MCF 10A (cell line): ENCODE data around the gene GZF1. TPM values are rescaled to one million over a fixed set of nuclear protein-coding genes. Genes with fewer than 3 reads are reported as not detected.

Source experiments
- BruUV-seq: library from RNA; stranded (reverse); fragments of 400-500 nt; replicated peaks from 2 replicates; lab custom pipeline; 2021; lab: Mats Ljungman, UMichigan
- CTCF ChIA-PET: fragments of 300-600 bp; sonication (Branson Sonifier 250); formaldehyde crosslinking; extraction: SDS; loops from one replicate; lab custom pipeline; 2021; ENCODE audit warnings: antibody characterized with exemption, inconsistent platforms; lab: Yijun Ruan, JAX
- POLR2A ChIA-PET: fragments of 300-600, 350-650 bp; sonication (Branson Sonifier 250); formaldehyde crosslinking; extraction: SDS; loops from one replicate; lab custom pipeline; 2020; ENCODE audit warnings: antibody characterized with exemption, inconsistent platforms; lab: Yijun Ruan, JAX
- DNase-seq: peaks from one replicate; pipeline ENCODE4 v3.0.0-alpha.2; 2018; ENCODE audit not compliant: unreplicated experiment
- H3K27ac Mint-ChIP-seq: one replicate; pipeline ENCODE4 v1.8.0; 2022; ENCODE audit warnings: mild to moderate bottlenecking, low read depth, mixed read lengths; ENCODE audit not compliant: unreplicated experiment
- H3K27me3 Mint-ChIP-seq: one replicate; pipeline ENCODE4 v1.8.0; 2022; ENCODE audit warnings: mixed read lengths; ENCODE audit not compliant: insufficient read depth, unreplicated experiment
- H3K36me3 Mint-ChIP-seq: one replicate; pipeline ENCODE4 v1.8.0; 2022; ENCODE audit warnings: mild to moderate bottlenecking, moderate library complexity, mixed read lengths; ENCODE audit not compliant: insufficient read depth, unreplicated experiment
- H3K4me1 Mint-ChIP-seq: one replicate; pipeline ENCODE4 v1.8.0; 2022; ENCODE audit warnings: mixed read lengths; ENCODE audit not compliant: insufficient read depth, unreplicated experiment
- H3K4me3 Mint-ChIP-seq: one replicate; pipeline ENCODE4 v1.8.0; 2022; ENCODE audit warnings: mild to moderate bottlenecking, moderate library complexity, mixed read lengths; ENCODE audit not compliant: unreplicated experiment
- H3K9me3 Mint-ChIP-seq: one replicate; pipeline ENCODE4 v1.8.0; 2022; ENCODE audit warnings: mixed read lengths; ENCODE audit not compliant: unreplicated experiment
- CTCF ChIP-seq: fragments of 200-600 bp; IDR thresholded peaks from one replicate; pipeline ENCODE4 v1.8.0; 2022; ENCODE audit warnings: antibody characterized with exemption, mild to moderate bottlenecking; ENCODE audit not compliant: unreplicated experiment
- intact Hi-C: fragments of 100-400 bp; cut with micrococcal nuclease; formaldehyde crosslinking; loops from 2 replicates; pipeline ENCODE4 v1.14.1; 2022
- total RNA-seq: library from RNA; stranded (reverse); gene quantifications from 2 replicates; pipeline ENCODE4 v1.2.3, GENCODE V29; 2022

GZF1 gene
- total RNA-seq, 1 experiment from 2014 or later = 15.5 TPM

DNA sequence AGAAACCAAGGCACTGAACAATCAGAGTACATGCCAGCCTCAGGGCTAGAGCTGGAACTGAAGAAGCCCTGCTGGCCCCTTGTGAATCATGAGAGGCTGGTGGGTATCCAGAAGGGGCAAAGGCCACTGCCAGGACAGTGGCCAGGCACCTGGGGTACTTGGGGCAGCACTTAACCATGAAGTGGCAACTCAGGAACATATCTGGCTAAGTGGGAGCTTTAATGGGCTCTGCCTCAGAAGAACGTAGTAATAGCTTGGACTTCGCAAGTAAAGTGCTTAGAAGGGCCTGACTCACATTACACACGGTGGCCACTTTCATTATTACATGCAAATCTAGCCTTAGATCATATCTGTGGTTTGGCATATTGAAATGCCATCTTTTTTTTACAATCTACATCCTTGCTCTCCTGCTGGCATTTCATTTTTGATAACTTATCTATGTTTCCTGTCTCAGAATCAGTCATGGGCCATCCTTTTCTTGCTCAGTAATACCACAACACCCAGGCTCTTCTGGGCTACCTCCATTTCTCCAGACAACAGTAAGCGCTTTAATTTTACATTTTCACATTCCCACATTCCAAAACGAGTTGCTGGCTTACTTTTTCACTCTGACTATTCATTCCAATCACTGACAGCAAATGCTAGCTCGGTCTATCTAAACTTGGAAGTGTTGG, 37.7 kb downstream of the GZF1 start:
- peaks cover 44% of the 10 kb centered on the region for H3K36me3 Mint-ChIP-seq
- H3K9me3 Mint-ChIP-seq = no peaks in the 10 kb centered on the region
- DNase-seq = no peak
- no TSS peak for BruUV-seq
- H3K27ac Mint-ChIP-seq = no peak overlapping the region
- peaks cover 6% of the 10 kb centered on the region for H3K4me1 Mint-ChIP-seq
- TF ChIP-seq CTCF = no peak
- intact Hi-C loops = no loop called here
- CTCF ChIA-PET = interaction anchor here (0.9 to 1.3 kb wide), 4 partner anchors 9 to 207 kb away, joined by 3 to 6 read pairs (median 3); no protein-coding TSS in a partner anchor
- no peak overlapping the region for H3K4me3 Mint-ChIP-seq
- POLR2A ChIA-PET = interaction anchor here (0.6 to 8.9 kb wide), 3 partner anchors 8 to 19 kb away, joined by 3 to 145 read pairs (median 5); partner anchors contain the start of gene NAPB
- no peaks in the 10 kb centered on the region for H3K27me3 Mint-ChIP-seq

DNA sequence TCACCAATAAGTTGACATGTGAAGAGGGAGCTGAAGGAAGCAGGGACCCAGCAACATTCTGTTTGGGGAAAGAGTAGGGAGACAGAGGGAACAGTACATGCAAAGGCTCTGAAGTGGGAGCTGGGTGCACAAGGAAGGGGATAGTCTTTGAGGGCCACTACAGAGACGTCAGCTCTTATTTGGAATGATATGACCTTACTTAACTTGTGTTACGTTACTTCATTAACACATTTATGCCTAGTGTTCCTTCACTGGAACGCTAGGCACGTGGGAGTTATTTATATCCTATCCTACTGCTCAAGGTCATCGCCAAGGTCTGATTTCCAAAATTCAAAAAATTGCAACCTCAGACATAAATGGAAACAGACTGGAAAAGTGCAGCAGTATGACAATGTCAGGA, 39.1 kb downstream of the GZF1 start:
- peaks cover 12% of the 10 kb centered on the region for H3K4me1 Mint-ChIP-seq
- POLR2A ChIA-PET = interaction anchor here (0.7 to 8.9 kb wide), 4 partner anchors 9 to 43 kb away, joined by 3 to 145 read pairs (median 4); partner anchors contain the start of gene NAPB
- no peak overlapping the region for H3K27ac Mint-ChIP-seq
- intact Hi-C loops = no loop called here
- H3K27me3 Mint-ChIP-seq = no peaks in the 10 kb centered on the region
- TF ChIP-seq CTCF = no peak
- no peak overlapping the region for H3K4me3 Mint-ChIP-seq
- no TSS peak for BruUV-seq
- peaks cover 45% of the 10 kb centered on the region for H3K36me3 Mint-ChIP-seq
- CTCF ChIA-PET = interaction anchor here (0.5 to 2.2 kb wide), 5 partner anchors 25 to 1798 kb away, joined by 3 to 5 read pairs (median 3); no protein-coding TSS in a partner anchor
- no peak for DNase-seq
- no peaks in the 10 kb centered on the region for H3K9me3 Mint-ChIP-seq

GRCh38 chr20:23403751-23404150, 41.8 kb downstream of the GZF1 start:
- Mint-ChIP-seq H3K36me3 (peaks cover 27% of the 10 kb centered on the region), H3K9me3 (no peaks in the 10 kb centered on the region), H3K4me1 (peaks cover 12% of the 10 kb centered on the region), H3K27ac (no peak overlapping the region), H3K4me3 (no peak overlapping the region), H3K27me3 (no peaks in the 10 kb centered on the region)
- CTCF ChIA-PET = interaction anchor here (0.6 to 3.6 kb wide), 10 partner anchors 12 to 203 kb away, joined by 3 to 19 read pairs (median 4); partner anchors contain the start of genes CST9 and NXT1
- no TSS peak for BruUV-seq
- TF ChIP-seq CTCF = no peak
- DNase-seq = no peak
- intact Hi-C loops = no loop called here
- POLR2A ChIA-PET = interaction anchor here (0.6 to 8.9 kb wide), 10 partner anchors 9 to 53 kb away, joined by 3 to 145 read pairs (median 5); partner anchors contain the start of genes GZF1, NAPB and NXT1

- no TSS peak for BruUV-seq
- no peak for TF ChIP-seq CTCF
- Mint-ChIP-seq H3K27me3 (no peaks in the 10 kb centered on the region), H3K4me3 (no peak overlapping the region), H3K27ac (no peak overlapping the region), H3K36me3 (peaks cover 23% of the 10 kb centered on the region), H3K4me1 (peaks cover 12% of the 10 kb centered on the region), H3K9me3 (no peaks in the 10 kb centered on the region)
- CTCF ChIA-PET = interaction anchor here (0.8 to 3.6 kb wide), 9 partner anchors 12 to 202 kb away, joined by 3 to 19 read pairs (median 5); partner anchors contain the start of genes CST9 and NXT1
- DNase-seq = peak; percentile 73
- POLR2A ChIA-PET = interaction anchor here (0.6 to 8.9 kb wide), 11 partner anchors 10 to 233 kb away, joined by 3 to 145 read pairs (median 5); partner anchors contain the start of genes GZF1, NAPB and NXT1
- intact Hi-C loops = no loop called here
Observed at GRCh38 chr20:23404196-23404595, 42.2 kb downstream of the GZF1 start.
